NCI-H1436 treated with DMSO at 0.1 percent for 48 hours (cell line): ENCODE data around the gene TRIM2.

Source experiments
- DNase-seq: peaks from one replicate; lab custom pipeline; 2025; lab: John Stamatoyannopoulos, UW

The TRIM2 gene

GRCh38 chr4:153333874-153334273, 129.6 kb downstream of the TRIM2 start:
- DNase-seq, result no peak

GRCh38 chr4:153335665-153336064, 131.4 kb downstream of the TRIM2 start:
- DNase-seq, result no peak

GRCh38 chr4:153337686-153338085, 133.4 kb downstream of the TRIM2 start:
- no peak for DNase-seq

DNA sequence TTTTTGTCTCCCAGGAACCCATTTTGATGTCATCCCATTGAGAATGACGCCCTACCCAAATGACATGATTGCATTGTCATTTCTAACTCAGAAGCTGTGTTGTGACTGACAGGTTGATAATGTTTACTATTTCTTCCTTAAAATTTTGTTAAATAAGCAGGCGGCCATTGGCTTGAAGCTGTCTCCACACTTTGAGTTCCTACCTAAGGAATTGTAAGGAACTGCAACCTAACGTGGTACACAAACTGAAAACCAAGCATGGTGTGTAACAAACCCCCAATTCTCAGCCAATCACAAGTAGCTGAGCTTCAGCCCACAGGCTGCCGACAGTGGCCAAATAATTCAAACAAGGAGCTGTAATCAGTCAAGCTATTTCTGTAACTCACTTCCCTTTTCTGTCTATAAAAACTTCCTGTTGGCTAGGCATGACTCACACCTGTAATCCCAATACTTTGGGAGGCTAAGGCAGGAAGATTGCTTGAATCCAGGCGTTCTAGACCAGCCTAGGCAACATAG, 137.4 kb downstream of the TRIM2 start:
- DNase-seq, result no peak

DNA sequence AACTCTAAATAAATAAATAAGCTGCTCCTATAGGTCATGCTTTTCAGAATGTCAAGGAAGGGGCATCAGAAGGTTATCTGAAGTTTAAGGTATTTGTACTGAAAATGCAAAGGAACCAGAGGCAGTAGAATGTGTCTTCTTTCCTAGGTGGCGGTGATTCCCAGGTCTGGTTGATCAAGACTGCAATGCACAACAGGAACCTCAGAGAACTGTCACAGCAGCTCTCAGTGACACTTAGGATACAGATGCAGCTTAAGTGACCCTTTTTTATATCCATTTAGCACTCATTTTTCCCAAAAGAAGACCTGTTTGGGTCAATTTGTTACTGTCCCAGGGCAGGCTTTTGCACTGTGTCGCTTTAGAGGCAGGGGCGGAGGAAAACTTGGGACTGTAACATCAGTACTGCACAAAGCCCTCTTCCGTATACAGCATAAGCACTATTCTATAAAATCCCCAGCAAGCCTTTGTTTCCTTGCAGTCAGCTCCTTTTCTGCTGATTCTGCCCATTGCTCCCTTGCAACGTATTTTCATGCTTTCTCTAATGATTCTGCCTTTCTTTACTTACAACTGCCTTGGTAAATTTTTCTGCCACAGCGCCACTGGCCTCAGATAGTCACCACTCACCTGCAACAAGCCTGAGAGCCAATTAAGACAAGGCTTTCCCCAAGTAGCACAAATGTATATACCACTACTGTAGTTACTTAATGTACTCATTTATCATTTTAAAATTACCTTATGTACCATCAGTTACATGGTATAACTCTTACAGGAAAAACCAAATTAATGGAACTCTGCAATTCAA, 138.7 kb downstream of the TRIM2 start:
- no peak for DNase-seq

DNA sequence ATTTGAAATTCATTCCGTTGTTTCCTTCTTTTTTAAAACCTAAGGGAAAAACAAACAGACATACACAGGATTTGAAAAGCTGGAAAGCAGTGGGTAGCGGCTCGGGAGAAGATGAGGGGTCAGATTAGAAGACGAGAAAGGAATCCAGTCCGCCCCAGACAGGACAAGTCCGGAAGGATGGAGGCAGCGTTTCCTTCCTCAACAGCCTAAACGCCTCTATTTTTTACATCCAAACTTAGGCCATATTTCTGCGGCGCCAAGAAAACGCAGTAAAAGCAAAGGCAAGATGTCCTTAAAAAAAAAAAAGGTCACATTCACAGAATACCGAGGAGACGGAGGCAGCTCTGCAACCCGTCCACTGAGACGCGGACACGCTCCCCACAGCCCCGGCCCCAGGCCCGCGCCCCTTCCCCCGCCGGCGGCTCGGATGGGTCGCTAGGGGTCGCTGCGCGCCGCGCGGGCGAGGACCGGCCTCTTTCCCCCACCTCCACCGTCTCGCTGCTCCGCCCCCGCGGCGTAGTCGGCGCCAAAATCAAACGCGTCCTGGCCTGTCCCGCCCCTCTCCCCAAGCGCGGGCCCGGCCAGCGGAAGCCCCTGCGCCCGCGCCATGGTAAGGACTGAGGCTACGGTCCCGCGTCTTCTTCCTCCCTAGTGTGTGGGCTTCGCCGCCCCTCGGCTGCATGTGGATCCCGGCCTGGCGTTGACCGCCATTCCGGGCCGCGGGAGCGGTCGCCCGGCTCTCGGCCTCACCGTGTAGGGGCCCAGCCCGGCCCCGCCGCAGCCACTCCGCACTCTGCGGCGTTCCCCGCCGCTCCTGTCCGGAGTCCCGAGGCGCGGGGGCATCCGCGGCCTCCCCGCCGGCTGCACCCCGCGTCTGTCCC, 140.1 kb downstream of the TRIM2 start, which contains the start of gene MND1:
Gene MND1 (plus strand): TSS at position 558 of the 881 bp plus-strand sequence. CDS start 50 bp downstream, at position 608.
- DNase-seq, result peak; percentile 10

GRCh38 chr4:153345012-153345981, 141.1 kb downstream of the TRIM2 start:
- DNase-seq, result no peak

- no peak for DNase-seq
Observed at GRCh38 chr4:153346031-153346430, 141.8 kb downstream of the TRIM2 start.

DNA sequence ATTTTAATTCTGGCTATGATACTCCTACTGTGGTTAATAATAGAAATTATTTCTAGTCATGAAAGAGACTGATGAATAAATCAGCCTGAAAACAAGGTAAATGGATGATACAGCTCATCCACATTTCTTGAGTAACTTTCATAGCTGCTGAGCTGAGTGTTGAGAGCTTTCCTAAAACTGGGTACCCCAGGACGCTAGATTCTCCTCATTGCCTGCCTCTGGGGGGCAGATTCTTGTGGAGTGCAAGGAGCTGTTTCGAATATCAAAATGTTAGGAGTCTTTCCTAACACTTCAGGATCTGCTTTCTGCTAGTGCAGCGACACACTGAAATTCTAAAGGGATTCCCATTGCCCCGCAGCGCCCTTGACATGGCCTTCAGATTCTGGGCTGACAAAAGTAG, 142.3 kb downstream of the TRIM2 start:
- no peak for DNase-seq

DNA sequence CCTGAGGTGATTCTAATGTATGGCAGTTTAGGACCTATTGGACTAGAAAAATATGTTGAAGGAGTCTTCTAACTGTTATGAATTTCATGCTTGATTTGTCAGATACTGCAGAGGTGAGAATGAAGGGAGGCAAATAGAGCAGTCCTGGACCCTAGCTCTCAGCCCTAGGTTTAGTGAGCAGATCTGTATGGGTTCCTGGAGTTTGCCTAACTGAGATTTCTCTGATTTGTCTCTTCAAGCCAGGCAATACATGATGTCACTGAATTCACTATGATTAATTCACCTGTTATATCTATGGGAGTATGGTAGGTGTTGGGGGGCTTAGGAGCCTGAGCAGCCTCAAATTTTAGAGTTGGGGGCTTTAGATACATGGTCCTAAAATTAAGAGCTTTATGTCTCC, 142.9 kb downstream of the TRIM2 start:
- no peak for DNase-seq

- no peak for DNase-seq
Observed at GRCh38 chr4:153348006-153348405, 143.8 kb downstream of the TRIM2 start.

DNA sequence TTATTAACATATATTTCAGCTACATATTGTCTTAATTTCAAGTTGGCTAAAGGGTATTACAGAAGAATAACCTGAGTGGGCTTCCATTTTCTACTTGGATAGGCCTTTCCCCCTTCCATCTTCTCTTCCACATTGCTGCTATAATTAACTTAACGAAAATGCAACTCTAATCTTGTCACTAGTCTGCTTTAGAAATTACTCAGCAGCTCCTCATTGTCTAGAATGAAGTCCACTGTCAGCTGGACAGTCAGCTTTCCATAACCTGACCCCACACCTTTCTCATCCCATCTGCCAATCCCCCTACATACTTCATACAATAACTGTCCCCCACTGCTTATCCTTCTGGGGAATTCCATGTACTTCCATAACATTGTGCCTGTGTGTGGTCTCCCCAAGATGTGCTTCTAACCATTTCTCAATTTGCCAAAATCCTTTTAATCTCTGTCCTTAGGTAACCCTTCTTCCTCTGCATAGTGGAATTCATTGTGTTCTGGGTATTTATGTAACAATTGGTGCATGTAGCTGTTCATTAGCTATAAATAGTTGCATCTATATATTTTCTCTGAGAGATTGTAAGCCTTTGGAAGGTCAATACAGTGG, 145.1 kb downstream of the TRIM2 start:
- no peak for DNase-seq

DNA sequence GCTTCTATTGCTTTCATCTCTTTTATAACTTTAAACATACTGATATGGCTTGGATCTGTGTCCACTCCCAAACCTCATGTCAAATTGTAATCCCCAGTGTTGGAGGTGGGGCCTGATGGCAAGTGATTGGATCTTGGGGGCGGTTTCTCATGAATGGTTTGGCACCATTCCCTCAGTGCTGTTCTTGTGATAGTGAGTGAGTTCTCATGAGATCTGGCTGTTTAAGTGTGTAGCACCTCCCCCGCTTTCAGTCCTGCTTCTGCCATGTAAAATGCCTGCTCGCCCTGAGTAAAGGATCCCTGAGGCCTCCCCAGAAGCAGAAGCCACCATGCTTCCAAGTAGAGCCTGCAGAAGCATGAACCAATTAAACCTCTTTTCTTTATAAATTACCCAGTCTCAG, 157.9 kb downstream of the TRIM2 start:
- no peak for DNase-seq

GRCh38 chr4:153364061-153364460, 159.8 kb downstream of the TRIM2 start:
- no peak for DNase-seq

DNA sequence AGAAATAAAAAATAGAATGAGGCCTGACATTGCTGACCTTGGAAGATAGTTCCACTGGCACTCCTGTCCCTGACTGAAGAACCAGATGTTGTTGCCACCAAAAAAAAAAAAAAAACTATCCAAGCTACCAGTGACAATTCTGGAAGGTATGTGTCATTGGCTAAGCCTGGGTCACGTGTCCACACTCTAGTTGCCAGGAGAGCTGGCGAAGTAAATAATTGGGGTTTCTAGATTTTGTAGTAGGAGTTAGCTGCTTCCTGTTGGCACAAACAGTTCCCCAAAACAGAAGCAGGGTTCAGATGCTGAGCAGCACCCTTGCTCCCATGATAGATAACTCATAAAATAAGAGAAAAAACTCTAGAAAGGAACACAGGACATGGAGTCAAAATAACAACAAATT, 160.8 kb downstream of the TRIM2 start:
- no peak for DNase-seq

DNA sequence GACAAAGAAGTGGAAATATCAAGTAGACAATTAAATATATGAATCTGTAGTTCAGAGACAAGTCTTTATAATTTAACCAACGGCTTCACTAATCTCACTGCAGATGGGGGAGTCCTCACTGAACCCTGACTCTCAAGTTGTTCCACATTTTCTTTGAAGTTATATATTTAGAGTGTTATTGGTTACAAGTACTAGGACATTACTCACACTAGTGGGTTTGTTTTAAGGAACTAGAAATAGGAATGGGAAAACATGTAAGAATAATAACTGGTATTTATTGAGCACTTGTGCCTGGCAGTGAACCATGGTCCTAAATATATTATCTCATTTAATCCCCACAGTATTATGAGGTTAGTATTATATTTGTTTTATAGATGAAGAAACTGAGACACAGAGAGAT, 162.2 kb downstream of the TRIM2 start:
- DNase-seq, result no peak

GRCh38 chr4:153367092-153367491, 162.8 kb downstream of the TRIM2 start:
- no peak for DNase-seq

DNA sequence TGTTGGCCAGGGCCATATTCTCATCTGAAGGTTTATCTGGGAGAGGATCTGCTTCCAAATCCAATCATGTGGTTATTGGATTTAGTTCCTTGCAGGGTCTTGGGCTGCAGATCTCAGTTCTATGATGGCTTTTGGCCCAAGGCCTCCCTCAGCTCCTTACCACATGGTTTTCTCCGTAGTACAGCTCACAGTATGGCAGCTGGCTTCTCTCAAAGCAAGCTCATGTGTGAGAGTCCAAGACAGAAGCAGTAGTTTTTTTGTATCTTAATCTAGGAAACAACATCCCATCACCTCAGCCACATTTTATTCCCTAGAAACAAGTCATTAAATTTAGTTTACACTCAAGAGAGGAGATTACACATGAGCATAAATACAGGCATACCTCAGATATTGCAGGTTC, 164.8 kb downstream of the TRIM2 start:
- no peak for DNase-seq

DNA sequence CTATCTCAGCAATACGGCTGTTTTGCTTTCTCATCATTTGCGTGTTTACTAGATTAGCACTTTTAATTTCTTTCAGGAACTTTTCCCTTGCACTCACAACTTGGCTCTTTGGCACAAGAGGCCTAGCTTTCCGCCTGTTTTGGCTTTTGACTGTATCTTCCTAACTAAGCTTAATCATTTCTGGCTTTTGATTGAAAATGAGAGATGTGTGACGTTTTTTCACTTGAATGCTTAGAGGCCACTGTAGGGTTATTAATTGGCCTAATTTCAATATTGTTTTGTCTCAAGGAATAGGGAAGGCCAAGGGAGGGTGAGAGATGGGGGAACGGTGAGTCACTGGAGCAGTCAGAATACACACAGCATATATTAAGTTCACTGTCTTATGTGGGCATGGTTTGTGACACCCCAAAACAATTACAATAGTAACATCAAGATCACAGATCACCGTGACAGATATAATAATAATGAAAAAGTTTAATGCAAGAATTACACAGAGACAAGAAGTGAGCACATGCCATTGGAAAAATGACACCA, 167.5 kb downstream of the TRIM2 start:
- no peak for DNase-seq

DNA sequence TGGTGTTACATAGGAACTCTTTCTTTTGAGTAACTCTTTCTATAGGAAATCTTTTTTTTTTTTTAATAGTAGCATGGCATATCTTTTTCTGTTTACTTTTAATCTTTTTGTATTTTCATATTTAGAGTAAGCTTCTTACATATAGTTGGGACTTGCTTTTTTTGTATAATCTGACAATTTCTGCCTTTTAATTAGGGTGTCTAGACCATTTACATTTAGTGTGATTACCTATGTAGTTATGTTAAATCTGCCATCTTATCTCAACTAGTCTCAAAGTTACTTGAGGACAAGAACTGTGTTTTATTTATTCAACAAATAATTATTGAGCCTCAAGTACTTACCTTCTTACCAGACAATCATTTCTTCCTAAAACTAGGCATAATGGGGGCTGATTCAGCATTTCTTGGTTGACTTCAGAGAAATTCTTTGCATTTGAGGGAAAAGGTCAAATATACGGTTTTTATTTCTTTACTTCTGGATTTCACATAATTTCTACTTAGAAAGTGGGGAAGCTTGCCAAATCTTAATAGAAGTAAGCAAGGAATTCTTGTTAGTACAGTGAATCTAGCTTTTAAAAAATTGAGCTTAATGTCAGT, 168.8 kb downstream of the TRIM2 start:
- no peak for DNase-seq

GRCh38 chr4:153374442-153374841, 170.2 kb downstream of the TRIM2 start:
- DNase-seq, result no peak
